ENCODE results near the gene CFAP91. TPM values are rescaled to one million over a fixed set of nuclear protein-coding genes. Genes with fewer than 3 reads are reported as not detected.

Gene CFAP91
- total RNA-seq, 1 experiment from 2014 or later: 0.08 TPM

GRCh38 chr3:119746423-119746822, 43.6 kb downstream of the CFAP91 start:
- no peak overlapping the region for H3K4me3 ChIP-seq
- no peak for DNase-seq
- peaks cover 4% of the 10 kb centered on the region; the same call in 1 of the 2 replicates for H3K4me1 ChIP-seq
- H3K9me3 ChIP-seq (replicated peaks): no peaks in the 10 kb centered on the region
- H3K27ac ChIP-seq: no peak overlapping the region
- H3K36me3 ChIP-seq: no peaks in the 10 kb centered on the region
- no peaks in the 10 kb centered on the region for H3K27me3 ChIP-seq

GRCh38 chr3:119747357-119747756, 44.5 kb downstream of the CFAP91 start:
- H3K4me1 ChIP-seq: peaks cover 4% of the 10 kb centered on the region; the same call in 1 of the 2 replicates
- DNase-seq: no peak
- H3K27ac ChIP-seq: no peak overlapping the region
- no peak overlapping the region for H3K4me3 ChIP-seq
- H3K36me3 ChIP-seq: no peaks in the 10 kb centered on the region
- no peaks in the 10 kb centered on the region for H3K27me3 ChIP-seq
- no peaks in the 10 kb centered on the region for H3K9me3 ChIP-seq (replicated peaks)

GRCh38 chr3:119748991-119749390, 46.2 kb downstream of the CFAP91 start:
- no peaks in the 10 kb centered on the region for H3K27me3 ChIP-seq
- no peak for DNase-seq

GRCh38 chr3:119751423-119751822, 48.6 kb downstream of the CFAP91 start:
- H3K36me3 ChIP-seq: no peaks in the 10 kb centered on the region
- H3K9me3 ChIP-seq (replicated peaks): no peaks in the 10 kb centered on the region
- DNase-seq: no peak
- no peaks in the 10 kb centered on the region for H3K4me1 ChIP-seq
- no peak overlapping the region for H3K4me3 ChIP-seq
- H3K27ac ChIP-seq: no peak overlapping the region
- H3K27me3 ChIP-seq: no peaks in the 10 kb centered on the region

More at GRCh38 chr3:119748991-119749390, 46.2 kb downstream of the CFAP91 start:
- Histone ChIP-seq H3K9me3 (replicated peaks) (no peaks in the 10 kb centered on the region), H3K4me1 (no peaks in the 10 kb centered on the region), H3K4me3 (no peak overlapping the region), H3K27ac (no peak overlapping the region), H3K36me3 (no peaks in the 10 kb centered on the region)

Other genes with a start within 250 kb of the CFAP91 start
- gene TMEM39A, start 239.4 kb upstream of the CFAP91 start, total RNA-seq (2014; rRNA removed; shearing (Covaris generic)): 35.7 and 38.7 TPM in 2 replicates
- 16.4 and 18.6 TPM in 2 replicates for gene POGLUT1, start 234.1 kb upstream of the CFAP91 start, total RNA-seq (2014; rRNA removed; shearing (Covaris generic))
- gene TIMMDC1, start 204.5 kb upstream of the CFAP91 start, total RNA-seq (2014; rRNA removed; shearing (Covaris generic)): 67.9 and 74.0 TPM in 2 replicates
- gene CD80, start 143.4 kb upstream of the CFAP91 start, total RNA-seq (2014; rRNA removed; shearing (Covaris generic)): 0.12 TPM in 1 of 2 replicates, not detected in the other
- gene ADPRH, start 123.5 kb upstream of the CFAP91 start, total RNA-seq (2014; rRNA removed; shearing (Covaris generic)): 0.06 and 0.15 TPM in 2 replicates
- 1.2 and 1.4 TPM in 2 replicates for gene PLA1A, start 105.1 kb upstream of the CFAP91 start, total RNA-seq (2014; rRNA removed; shearing (Covaris generic))
- 0.10 TPM in 1 of 2 replicates, not detected in the other for gene POPDC2, start 42.4 kb upstream of the CFAP91 start, total RNA-seq (2014; rRNA removed; shearing (Covaris generic))
- 48.9 and 62.9 TPM in 2 replicates for gene COX17, start 25.6 kb upstream of the CFAP91 start, total RNA-seq (2014; rRNA removed; shearing (Covaris generic))
- not detected in 2 replicates for gene NR1I2, start 79.1 kb downstream of the CFAP91 start, total RNA-seq (2014; rRNA removed; shearing (Covaris generic))